ENCODE results near the gene GRAMD1B.

DNA sequence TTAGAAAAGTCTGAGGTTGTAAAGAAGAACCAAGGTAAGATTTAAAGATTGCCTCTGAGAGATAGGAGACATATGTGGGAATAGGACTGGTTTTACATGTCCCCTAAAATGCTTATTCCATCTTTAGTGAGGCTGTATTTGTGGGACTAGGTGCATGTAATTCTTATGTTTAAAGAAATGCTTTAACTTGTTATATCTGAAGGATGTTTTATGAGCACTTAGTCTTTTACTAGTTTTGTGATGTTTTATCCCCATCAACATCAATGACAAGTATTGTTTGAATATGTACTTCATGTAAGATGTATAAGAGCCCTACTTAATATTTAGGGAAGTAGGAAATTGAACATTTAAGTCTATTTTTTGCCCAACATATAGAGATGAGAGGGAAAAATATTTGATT is 24.7 kb downstream of the GRAMD1B start:
- TF ChIP-seq CTCF (IDR thresholded peaks at IDR 0.05) (no peak), POLR2A (IDR thresholded peaks at IDR 0.05) (no peak)
